HL-60 (cell line): Measurements from ENCODE around the gene AMFR.
A peak's percentile ranks its signal among the peaks of the same experiment; 100 is the strongest.

Experiments used
- CTCF ChIP-seq: IDR thresholded peaks from one replicate; pipeline ENCODE4 v1.5.1; 2011; ENCODE audit warnings: low read length, control low read depth, inconsistent platforms; ENCODE audit not compliant: insufficient read depth
- POLR2AphosphoS5 ChIP-seq: IDR thresholded peaks from 2 replicates; pipeline ENCODE4 v1.6.1; 2012; ENCODE audit warnings: low read depth
- REST ChIP-seq: IDR thresholded peaks from 2 replicates; pipeline ENCODE4 v1.6.1; 2012; ENCODE audit warnings: low read depth; ENCODE audit not compliant: insufficient replicate concordance

GRCh38 chr16:56317998-56318826, 107.1 kb downstream of the AMFR start:
- TF ChIP-seq CTCF (peak; percentile 82), POLR2AphosphoS5 (no peak), REST (no peak)
